GM19463 (cell line): ENCODE measurements around the gene BCKDK.
"Not testable (repeated sequence)": the region's sequence is repeated elsewhere in the genome, so short reads cannot be mapped to it uniquely, and the experiment has no call there.

ENCODE experiments used
- ATAC-seq: cut with Tn5 transposase; IDR thresholded peaks from one replicate; pipeline ENCODE4 v1.9.1; 2021; ENCODE audit warnings: mild to moderate bottlenecking, moderate library complexity; ENCODE audit not compliant: unreplicated experiment

Gene BCKDK

DNA sequence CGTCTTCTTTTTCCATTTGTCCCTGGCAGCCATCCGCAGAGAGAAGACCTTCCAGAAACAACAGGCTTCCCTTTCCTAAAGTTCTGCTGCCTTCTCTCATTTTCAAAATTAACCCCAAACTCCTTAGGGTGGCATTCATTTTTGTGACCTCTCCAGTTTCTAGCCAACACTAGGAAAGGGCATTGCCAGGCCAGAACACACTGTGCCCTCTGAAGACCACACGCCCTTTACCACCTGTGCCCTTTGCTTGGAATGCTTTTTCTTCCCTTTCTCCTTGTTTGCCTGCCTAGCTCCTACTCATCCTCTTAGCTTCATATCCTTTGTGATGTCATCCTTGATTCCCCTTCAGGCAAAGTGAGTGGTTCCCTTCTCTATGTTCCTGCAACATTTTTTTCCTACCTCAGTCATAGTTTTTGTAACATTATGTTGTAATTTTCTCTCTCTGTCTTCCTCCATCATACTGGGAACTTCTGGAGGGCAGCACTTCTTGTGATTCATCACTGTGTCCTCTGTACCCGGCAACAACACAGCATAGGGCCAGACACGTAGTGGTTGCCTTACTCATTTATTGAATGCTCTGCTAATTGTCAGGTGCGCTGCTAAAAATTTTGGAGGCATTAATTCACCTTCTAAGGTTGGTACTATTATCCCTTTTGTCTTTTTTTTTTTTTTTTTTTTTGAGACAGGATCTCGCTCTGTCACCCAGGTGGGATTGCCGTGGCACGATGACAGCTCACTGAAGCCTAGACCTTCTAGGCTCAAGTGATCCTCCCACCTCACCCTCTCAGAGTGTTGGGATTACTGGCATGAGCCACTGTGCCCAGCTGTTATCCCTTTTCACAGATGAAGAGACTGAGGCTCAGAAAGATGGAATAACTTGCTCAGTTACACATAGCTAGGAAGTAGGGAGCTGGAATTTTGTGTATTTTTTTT lies 10.3 kb downstream of the BCKDK start:
- ATAC-seq = no peak

DNA sequence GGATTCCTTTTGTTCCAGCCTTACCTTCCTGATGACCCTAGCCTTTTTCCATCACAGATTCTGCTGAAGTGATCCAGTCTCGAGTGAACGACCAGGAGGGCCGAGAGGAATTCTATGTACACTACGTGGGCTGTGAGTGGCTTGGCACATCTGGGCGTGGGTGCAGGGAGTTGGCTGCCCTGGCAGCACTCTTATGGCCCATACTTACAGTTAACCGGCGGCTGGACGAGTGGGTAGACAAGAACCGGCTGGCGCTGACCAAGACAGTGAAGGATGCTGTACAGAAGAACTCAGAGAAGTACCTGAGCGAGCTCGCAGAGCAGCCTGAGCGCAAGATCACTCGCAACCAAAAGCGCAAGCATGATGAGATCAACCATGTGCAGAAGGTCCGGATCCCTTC lies 11.9 kb downstream of the BCKDK start:
- no peak for ATAC-seq

DNA sequence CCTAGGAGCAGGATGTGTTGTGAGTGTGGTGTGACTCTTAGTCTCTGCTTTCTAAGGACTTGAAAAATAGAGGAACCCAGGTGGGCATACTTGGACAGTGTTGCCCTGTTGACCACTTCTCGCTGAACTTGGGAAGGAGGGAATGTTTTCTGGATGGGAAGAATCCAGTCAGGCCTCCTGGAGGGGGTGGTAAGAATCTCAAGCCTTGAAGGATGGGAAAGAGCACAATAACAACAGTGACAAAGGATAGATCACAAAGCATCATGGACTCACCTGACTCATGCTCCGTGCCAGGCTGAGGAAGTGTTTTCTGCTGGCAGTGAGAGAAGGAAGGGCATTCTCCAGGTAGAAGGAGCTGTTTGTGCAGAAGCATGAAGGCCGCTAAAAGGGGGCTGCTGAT lies 17.7 kb downstream of the BCKDK start:
- ATAC-seq = no peak

DNA sequence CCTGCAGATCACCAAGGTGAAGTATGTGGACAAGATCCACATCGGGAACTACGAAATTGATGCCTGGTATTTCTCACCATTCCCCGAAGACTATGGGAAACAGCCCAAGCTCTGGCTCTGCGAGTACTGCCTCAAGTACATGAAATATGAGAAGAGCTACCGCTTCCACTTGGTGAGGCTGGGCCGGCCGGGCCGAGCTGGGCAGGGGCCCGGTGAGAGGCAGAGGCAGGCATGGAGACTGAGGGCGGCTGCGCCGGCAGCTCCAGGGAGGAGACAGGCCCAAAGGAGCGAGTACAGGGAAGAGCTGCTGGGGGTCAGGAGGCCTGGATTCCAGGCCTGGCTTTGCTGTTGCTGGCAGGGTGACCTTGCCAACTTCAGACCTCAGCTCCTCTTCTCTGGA lies 19.0 kb downstream of the BCKDK start:
- ATAC-seq = no peak

DNA sequence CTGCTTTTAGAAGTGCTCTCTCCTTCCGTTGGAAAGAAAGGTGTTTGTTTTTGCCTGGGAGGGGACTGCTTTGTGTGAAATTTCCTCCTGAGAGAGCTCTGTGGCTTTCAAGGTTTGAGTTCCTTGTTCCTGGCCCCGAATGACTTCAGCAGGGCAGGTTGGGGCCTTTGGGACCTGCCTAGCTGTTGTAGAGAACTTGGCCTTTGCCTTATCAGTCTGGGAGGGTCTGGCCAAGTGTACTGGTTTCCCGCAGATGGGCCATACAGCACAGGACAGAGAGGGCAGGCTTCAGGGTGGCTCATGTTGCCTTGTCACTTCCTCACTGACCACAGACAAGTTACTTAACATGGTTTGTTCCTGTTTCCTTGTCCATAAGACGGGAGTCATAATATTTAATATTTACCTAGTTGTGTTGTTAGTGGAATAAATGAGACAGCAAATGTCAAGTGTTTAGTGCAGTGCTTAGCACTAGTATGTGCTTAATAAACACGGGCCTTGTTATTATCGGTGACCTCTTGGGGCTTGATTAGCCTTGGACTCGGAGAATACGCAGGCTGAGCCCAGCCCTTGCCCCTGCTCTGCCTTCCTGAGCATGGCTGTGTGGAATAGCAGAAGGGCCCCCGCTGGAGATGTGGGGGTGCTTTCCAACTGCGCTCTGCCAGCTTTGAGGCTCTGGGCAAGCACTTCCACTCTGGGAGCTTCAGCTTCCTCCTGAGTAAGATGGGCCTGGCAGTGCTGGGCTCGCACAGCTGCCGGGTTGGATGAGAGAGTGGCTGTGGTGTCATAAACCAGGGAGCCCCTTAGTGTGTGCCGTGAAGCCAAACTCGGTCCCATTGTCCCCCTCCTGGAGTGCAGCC lies 20.8 kb downstream of the BCKDK start:
- ATAC-seq = no peak

DNA sequence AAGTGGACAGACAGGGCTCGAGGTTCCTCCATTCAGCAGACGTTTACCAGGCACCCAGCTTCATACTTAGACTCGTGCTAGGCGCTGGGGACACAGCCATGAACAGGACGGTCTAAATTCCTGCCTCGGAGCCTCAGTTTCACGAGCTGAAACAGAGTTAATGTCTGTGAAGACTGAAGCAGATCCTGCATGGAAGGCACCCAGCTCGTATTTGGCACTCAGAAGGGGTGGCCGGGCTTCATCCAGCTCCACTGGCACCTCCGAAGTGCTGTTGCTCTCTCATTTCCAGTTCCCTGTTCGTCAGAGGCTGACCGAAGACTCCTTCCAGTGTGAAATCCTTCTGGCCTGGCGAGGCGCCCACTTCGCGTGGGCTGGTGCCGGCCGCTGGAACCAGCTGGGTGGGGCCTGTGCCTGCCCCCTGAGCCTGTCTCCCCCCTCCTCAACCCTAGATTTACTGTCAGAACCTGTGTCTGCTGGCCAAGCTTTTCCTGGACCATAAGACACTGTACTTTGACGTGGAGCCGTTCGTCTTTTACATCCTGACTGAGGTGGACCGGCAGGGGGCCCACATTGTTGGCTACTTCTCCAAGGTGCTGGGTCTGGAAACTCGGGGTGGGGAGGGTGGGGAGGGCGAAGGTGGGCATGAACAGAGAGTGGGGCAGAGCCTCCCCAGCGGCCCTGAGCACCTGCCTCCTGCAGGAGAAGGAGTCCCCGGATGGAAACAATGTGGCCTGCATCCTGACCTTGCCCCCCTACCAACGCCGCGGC lies 21.6 kb downstream of the BCKDK start:
- no peak for ATAC-seq

DNA sequence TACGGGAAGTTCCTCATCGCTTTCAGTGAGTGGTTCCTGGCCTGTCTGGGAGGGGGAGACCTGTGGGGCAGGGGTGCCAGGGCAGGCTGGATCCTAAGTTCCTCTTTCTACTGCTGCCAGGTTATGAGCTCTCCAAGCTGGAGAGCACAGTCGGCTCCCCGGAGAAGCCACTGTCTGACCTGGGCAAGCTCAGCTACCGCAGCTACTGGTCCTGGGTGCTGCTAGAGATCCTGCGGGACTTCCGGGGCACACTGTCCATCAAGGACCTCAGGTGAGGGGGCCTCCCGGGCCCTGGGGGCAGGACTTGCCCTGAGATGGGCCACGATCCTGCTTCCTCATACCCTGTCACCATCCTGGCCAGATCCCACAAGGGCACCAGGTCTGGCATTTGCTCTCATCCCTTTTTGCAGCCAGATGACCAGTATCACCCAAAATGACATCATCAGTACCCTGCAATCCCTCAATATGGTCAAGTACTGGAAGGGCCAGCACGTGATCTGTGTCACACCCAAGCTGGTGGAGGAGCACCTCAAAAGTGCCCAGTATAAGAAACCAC lies 22.2 kb downstream of the BCKDK start:
- no peak for ATAC-seq

DNA sequence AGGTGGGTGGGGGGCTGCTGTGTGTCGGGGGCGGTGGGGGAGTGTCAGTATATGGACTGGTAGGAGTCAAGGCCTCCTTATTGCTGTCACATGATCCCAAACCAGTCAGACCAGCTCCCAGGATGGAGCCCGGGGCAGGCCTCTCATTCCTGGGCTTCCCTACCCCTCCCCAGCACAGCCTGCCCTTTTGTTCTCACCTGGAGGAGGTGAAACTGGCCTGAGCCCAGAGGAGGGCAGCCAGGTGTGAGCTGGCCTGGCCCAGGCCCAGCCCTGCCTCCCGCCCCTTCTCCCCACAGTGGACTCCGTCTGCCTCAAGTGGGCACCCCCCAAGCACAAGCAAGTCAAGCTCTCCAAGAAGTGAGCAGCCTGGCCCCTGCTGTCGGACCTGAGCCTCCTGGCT lies 22.7 kb downstream of the BCKDK start:
- ATAC-seq = no peak

DNA sequence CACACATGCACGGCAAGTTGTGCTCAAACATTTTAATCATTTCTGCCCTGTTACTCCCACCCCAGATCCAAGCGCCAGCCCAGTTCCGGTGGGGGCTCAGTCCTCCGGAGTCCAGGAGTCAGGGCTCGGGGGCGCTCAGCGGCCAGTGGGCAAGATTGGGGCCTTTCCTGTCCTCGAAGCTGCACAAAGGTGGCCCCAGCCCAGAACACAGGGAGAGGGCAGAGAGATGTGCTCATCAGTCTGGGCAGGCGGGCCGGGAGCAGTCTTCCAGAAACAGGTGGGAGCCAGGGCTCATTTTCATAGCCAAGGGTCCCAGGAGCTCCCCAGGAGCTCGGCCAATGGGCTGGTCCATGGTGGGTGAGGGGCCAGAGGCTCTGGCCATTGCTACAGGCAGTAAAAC lies 23.2 kb downstream of the BCKDK start:
- ATAC-seq = no peak

DNA sequence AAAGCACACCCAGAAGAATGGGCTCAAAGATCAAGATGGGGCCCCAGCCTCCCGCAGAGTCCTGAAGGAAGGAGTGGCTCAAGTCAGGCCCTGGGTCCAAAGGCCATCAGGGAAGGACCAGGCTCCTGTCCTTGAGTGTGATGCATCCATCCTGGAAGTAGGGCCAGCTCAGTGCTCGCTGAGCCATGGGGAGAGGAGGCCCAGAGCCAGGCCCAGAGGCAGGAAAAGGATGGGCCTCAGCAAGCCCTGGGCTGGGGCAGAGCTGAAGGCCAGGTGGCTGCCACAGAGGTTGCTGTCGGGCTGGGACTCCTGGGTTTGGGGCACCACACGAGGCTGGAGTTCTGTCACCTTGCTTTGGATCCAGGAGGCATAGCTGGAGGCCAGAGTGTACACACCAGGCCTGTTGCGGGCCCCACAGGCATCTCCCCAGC lies 23.7 kb downstream of the BCKDK start:
- no peak for ATAC-seq

DNA sequence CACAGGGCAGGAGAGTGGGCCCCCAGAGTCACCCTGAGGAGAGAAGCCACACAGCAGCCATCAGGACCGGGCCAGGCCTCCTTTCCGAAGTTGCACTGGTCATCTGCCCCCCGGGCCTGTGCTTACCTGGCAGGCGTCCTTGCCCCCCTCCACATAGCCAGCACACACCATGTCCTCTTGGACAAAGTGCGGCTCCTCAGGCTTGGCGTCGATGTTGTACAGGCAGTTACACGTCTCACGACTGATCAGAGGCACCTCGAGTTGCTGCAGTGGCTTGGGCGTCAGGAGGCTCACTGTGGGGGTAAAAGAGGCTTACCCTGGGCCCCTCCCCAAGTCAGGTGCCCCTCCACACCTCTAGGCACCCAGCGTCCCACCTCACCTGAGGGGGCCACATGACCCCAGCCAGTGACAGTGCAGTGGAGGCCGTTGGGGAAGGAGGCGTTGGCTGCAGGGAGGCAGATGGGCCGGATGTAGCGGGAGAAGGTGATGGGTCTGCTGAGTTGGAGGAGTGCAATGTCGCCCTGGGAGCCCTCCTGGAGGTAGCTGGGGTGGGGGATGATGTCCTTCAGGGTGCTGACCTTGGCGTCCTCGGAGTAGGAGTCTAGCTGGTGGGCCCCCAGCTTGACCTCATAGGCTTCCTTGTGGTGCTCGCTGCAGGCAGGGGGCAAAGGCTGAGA lies 24.3 kb downstream of the BCKDK start:
- no peak for ATAC-seq

DNA sequence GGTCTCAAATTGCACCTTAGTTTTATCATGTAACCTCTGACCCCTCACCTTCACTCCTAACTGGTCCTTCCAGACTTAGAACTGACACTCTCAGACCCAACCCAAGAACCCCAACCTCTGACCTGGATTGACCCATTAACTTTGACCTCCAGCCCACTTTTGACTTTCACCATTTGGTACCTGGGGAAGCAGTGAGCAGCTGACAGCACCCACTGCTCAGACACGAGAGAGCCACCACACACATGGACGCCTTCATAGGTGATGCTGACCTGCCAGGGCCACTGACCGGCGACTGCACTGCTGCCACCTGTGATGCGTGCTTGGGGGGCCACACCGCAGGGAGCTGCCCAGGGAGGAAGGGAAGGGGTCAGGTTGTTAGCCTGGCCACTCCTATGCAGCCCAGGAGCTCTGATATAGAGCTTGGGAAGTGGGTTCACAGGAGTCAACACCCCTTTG lies 24.9 kb downstream of the BCKDK start:
- ATAC-seq = no peak

DNA sequence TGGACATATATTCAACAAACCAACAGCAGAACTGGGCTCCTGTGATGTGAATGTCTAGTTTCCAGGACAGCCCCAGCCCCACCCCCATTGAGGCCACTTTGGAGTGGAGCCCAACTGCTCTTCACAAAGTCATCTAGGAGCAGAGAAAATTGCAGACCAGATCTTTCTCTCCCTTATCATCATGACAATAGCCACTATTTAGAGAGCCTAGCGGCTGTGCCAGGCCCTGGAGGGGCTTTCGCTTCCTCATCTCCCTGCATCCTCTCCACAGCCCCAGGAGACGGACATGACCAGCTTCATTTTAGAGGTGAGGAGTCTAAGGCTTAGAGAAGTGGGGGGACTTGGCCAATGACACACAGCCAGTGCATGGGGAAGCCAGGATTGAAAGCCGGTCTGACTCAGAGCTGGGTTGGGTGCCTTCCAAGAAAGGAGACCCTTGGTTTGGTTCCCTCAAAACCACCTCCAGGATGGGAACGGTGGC lies 25.9 kb downstream of the BCKDK start:
- no peak for ATAC-seq

DNA sequence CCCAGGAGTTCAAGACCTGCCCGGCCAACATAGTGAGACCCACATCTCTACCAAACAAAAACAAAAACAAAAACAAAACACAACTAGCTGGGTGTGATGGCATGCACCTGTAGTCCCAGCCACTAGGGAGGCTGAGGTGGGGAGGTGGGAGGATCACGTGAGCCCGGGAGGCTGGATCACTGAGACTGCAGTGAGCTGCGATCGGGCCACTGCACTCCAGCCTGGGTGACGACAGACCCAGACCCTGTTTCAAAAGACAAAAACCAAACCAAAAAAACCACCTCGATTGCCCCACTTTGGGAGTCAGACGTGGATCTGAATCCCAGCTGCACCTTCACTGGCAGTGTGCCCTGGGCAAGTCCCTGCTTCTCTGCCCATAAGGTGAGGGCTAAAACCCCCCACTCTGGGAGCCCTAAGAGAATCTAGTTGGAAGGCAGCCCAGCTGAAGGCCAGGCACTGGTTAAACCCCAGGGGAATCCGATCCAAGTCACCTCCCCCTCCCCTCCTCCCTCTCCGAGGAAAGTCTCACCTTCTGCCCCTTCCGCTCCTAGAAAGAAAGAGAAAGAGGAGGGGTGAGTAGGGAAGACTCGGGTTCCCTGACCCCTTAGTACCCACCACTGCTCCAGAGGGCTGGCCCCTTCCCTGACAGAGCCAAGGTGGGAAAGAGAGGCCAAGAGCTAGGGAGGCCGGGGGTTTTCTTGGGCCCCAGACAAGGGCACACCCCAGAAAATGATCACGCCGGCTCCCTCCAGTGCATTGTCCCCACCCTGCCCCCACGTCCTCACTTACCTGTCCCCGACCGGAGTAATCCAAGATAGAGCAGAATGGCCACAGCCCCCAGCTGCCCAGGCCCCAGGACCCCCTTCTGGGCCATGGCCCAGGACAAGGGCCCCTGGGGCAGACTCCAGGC lies 26.7 kb downstream of the BCKDK start:
- ATAC-seq = no peak

DNA sequence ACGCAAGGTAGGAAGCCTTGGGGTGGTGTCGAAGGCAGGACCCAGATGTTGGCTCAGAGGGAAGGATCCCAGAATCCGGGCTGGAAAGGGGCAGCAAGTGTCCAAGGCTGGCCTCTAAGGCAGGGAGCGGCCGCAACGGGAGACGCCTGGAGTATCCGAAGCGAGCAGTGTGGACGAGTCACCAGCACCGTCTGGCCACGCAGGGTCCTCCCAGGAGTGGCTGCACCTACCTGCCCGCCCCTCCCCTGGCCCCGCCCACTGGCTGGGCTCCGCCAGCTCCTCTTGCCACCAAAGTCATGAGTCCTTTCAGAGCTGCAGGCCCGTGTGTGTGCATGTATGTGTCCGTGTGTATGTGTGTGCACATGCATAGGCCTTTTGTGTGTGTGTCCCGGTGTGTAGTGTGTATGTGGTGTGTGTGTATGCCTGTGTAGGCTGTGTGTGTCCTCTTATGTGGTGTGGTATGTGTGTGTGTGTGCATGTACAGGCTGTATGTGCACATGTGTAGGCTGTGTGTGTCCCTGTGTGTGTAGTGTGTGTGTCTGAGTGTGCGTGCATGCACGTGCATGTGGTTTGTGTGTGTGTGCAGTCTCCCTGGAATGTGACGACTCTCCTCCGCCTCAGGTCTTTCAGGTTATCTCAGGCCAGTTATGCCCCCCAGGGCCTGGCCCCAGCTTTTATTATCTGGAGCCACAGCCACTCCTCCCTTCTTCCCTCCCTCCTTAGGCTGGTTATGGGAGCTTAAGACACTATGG lies 27.5 kb downstream of the BCKDK start, which contains the start of gene PRSS8:
PRSS8 (minus strand) TSS at position 193 of the 752 bp plus-strand sequence. CDS start 229 bp downstream, outside the sequence.
- no peak for ATAC-seq

DNA sequence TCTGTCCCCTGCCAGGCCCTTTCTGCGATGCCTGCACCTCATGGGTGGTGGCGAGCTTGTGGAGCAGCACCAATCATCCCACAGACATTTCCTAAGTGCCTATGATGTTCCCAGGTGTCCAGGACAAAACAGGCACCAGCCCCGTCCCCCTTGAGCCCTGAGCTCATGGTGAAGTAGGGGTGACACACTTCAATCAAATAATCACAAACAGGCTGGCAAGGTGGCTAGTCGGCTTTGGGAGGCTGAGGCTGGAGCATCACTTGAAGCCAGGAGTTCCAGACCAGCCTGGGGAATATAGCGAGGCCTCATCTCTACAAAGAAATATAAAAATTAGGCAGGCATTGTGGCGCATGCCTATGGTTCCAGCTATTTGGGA lies 28.1 kb downstream of the BCKDK start:
- no peak for ATAC-seq

DNA sequence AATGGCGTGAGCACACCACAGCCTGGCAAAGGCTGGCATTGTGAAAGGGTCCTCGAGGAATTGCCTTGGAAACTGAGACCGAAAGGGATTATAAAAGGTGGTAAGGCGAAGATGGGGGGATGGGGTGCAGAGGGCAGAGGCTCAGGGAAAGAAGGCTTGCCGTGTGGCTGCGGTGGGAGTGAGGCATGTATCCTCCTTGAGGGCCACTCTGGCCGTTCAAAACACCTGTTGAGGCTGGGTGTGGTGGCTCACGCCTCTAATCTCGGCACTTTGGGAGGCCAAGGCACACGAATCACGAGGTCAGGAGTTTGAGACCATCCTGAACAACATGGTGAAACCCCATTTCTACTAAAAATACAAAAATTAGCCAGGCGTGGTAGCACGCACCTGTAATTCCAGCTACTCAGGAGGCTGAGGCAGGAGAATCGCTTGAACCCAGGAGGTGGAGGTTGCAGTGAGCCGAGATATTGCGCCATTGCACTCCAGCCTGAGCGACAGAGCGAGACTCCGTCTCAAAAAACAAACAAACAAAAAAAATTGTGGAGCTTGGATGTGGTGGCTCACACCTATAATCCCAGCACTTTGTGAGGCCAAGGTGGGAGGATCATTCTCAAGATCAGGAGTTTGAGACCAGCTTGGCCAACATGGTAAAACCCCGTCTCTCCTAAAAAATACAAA lies 28.8 kb downstream of the BCKDK start:
- ATAC-seq = not testable (repeated sequence)
